Natural killer cell treated with Interleukin-12 subunit alpha and Interleukin-12 subunit beta and Interleukin-15 and Interleukin-18, amount 100 ng/mL, for 72 hours (primary cell): Measurements from ENCODE around the gene CASTOR2. TPM values are rescaled to one million over a fixed set of nuclear protein-coding genes. Genes with fewer than 3 reads are reported as not detected.

Source experiments
- ATAC-seq, 2 donors: fragments of 150-1000 bp; cut with Tn5 transposase in 1 of 2; sonication (Bioruptor Pico), chemical (Tn5 transposase) in 1 of 2; 2 replicates each; pipeline ENCODE4 v1.10.0; 2021
- DNase-seq: peaks from one replicate; pipeline ENCODE4 v3.0.0; 2022; ENCODE audit warnings: low spot score
- H3K27ac Mint-ChIP-seq, 2 donors: 1 replicate in 1 of 2; 2 replicates in 1 of 2; pipeline ENCODE4 v1.8.0; 2022; ENCODE audit warnings: mixed read lengths in 2 of 2, mild to moderate bottlenecking in 1 of 2, moderate library complexity in 1 of 2
- H3K27me3 Mint-ChIP-seq, 2 donors: 1 replicate in 1 of 2; 2 replicates in 1 of 2; pipeline ENCODE4 v1.8.0; 2022; ENCODE audit warnings: mixed read lengths in 2 of 2
- H3K36me3 Mint-ChIP-seq: one replicate; pipeline ENCODE4 v1.8.0; 2022; ENCODE audit warnings: mixed read lengths
- H3K4me1 Mint-ChIP-seq, 2 donors: 1 replicate in 1 of 2; 2 replicates in 1 of 2; pipeline ENCODE4 v1.8.0; 2022; ENCODE audit warnings: low read depth in 2 of 2, mixed read lengths in 2 of 2, mild to moderate bottlenecking in 1 of 2
- H3K4me3 Mint-ChIP-seq: one replicate; pipeline ENCODE4 v1.8.0; 2022; ENCODE audit warnings: mixed read lengths
- H3K9me3 Mint-ChIP-seq: 2 replicates; pipeline ENCODE4 v1.8.0; 2022; ENCODE audit warnings: mixed read lengths
- total RNA-seq, 2 donors: library from RNA; stranded (reverse); gene quantifications; one replicate each; pipeline ENCODE4 v1.2.3, GENCODE V29; 2022

Gene CASTOR2
- total RNA-seq, 2 donors from 2014 or later = 4.5 to 8.4 TPM

- Mint-ChIP-seq H3K9me3 (no peaks in the 10 kb centered on the region), H3K36me3 (no peaks in the 10 kb centered on the region), H3K27ac (no peak overlapping the region), H3K27me3 (no peaks in the 10 kb centered on the region), H3K4me1 (no peaks in the 10 kb centered on the region), H3K4me3 (no peak overlapping the region)
- no peak for ATAC-seq
- no peak for DNase-seq
These were observed 55.3 kb downstream of the CASTOR2 start for GRCh38 chr7:75019800-75020199.

DNA sequence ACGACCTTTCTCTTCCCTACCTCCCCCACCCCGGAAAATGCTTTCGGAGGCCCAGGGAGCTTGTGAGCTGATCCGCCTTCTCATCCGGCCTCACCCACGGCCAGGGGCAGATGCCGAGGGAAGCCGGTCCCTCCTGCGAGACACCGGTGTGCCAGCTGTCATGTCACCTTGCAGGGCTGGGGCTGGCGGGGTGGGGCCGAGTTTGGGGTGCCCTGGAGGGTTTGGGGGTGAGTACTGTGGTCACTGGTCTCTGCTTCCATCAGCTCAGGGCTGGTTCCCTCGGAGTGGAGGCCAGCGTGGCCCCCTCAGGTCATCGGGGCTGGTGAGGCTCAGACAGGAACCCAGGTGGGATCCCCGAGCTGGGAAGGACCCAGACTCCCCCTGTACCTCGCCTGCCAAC lies 60.4 kb downstream of the CASTOR2 start:
- Mint-ChIP-seq H3K4me3 (no peak overlapping the region), H3K9me3 (no peaks in the 10 kb centered on the region), H3K36me3 (no peaks in the 10 kb centered on the region), H3K27me3 (no peaks in the 10 kb centered on the region), H3K4me1 (no peaks in the 10 kb centered on the region), H3K27ac (no peak overlapping the region)
- DNase-seq (no peak), ATAC-seq (peak in 1 of 2 donors; percentile 20)

- no peak overlapping the region for H3K4me3 Mint-ChIP-seq
- ATAC-seq = no peak
- H3K36me3 Mint-ChIP-seq = no peaks in the 10 kb centered on the region
- H3K27ac Mint-ChIP-seq = no peak overlapping the region
- H3K27me3 Mint-ChIP-seq = no peaks in the 10 kb centered on the region
- peaks cover 0 to 3% of the 10 kb centered on the region in 2 donors for H3K4me1 Mint-ChIP-seq
- DNase-seq = no peak
- no peaks in the 10 kb centered on the region for H3K9me3 Mint-ChIP-seq
These were observed 63.8 kb downstream of the CASTOR2 start for GRCh38 chr7:75028299-75028698.

GRCh38 chr7:75033064-75033463 lies 68.6 kb downstream of the CASTOR2 start:
- no peak for DNase-seq
- no peaks in the 10 kb centered on the region for H3K36me3 Mint-ChIP-seq
- H3K9me3 Mint-ChIP-seq = no peaks in the 10 kb centered on the region
- no peak overlapping the region for H3K4me3 Mint-ChIP-seq
- H3K27ac Mint-ChIP-seq = no peak overlapping the region
- no peak for ATAC-seq
- H3K27me3 Mint-ChIP-seq = no peaks in the 10 kb centered on the region
- H3K4me1 Mint-ChIP-seq = peaks cover 0 to 3% of the 10 kb centered on the region in 2 donors

- Mint-ChIP-seq H3K36me3 (no peaks in the 10 kb centered on the region), H3K4me1 (peaks cover 0 to 3% of the 10 kb centered on the region in 2 donors), H3K4me3 (no peak overlapping the region), H3K27me3 (no peaks in the 10 kb centered on the region), H3K9me3 (no peaks in the 10 kb centered on the region), H3K27ac (no peak overlapping the region)
- DNase-seq (no peak), ATAC-seq (no peak)
These were observed 69.3 kb downstream of the CASTOR2 start for GRCh38 chr7:75033826-75034225.

- ATAC-seq (no peak), DNase-seq (no peak)
- Mint-ChIP-seq H3K27me3 (no peaks in the 10 kb centered on the region), H3K36me3 (no peaks in the 10 kb centered on the region), H3K9me3 (no peaks in the 10 kb centered on the region), H3K4me3 (no peak overlapping the region), H3K4me1 (peaks cover 0 to 3% of the 10 kb centered on the region in 2 donors), H3K27ac (no peak overlapping the region)
These were observed 74.0 kb downstream of the CASTOR2 start for GRCh38 chr7:75038508-75038907.

DNA sequence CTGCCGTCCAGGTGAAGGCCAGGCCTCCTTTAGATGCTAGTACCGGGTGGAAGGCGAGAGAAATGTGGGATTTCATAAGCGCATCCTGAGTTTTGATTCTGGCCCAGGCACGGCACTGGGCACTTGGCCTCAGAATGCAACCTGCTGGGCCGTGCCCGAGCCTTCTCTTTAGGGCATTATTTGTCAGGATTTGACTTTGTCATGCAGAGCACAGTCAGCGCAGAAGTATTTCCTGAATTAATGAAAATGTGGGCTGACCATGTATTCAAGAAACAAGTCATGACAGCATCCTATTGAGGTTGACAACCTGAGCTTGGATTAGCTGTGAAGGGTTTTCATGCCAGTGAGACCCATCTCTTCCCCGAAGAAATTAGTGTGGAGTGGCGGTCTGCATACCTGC lies 74.7 kb downstream of the CASTOR2 start:
- no peak for ATAC-seq
- DNase-seq = no peak
- no peaks in the 10 kb centered on the region for H3K27me3 Mint-ChIP-seq
- no peaks in the 10 kb centered on the region for H3K9me3 Mint-ChIP-seq
- peaks cover 0 to 3% of the 10 kb centered on the region in 2 donors for H3K4me1 Mint-ChIP-seq
- no peak overlapping the region for H3K4me3 Mint-ChIP-seq
- H3K27ac Mint-ChIP-seq = no peak overlapping the region
- no peaks in the 10 kb centered on the region for H3K36me3 Mint-ChIP-seq

DNA sequence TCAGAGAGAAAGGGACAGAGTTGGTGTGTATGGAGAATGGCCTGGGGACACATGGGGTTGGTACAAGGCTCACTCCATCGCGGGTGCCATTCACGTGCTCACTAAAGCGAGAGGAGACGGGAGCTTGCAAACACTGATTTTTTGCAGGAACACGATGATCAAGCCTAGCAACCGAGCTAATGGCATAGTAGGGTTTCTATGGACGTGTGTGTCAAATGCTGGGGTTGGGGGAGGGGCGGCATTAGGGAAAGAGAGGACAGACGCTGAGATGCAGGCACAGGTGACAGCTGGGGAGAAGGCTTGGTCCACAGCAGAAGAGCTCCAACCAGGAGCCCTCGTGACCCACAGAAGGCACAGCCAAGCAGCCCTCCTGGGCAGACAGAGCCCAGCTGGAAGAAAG lies 75.2 kb downstream of the CASTOR2 start:
- H3K9me3 Mint-ChIP-seq = no peaks in the 10 kb centered on the region
- ATAC-seq (no peak), DNase-seq (no peak)
- peaks cover 0 to 3% of the 10 kb centered on the region in 2 donors for H3K4me1 Mint-ChIP-seq
- H3K27ac Mint-ChIP-seq = no peak overlapping the region
- H3K36me3 Mint-ChIP-seq = no peaks in the 10 kb centered on the region
- no peaks in the 10 kb centered on the region for H3K27me3 Mint-ChIP-seq
- no peak overlapping the region for H3K4me3 Mint-ChIP-seq

DNA sequence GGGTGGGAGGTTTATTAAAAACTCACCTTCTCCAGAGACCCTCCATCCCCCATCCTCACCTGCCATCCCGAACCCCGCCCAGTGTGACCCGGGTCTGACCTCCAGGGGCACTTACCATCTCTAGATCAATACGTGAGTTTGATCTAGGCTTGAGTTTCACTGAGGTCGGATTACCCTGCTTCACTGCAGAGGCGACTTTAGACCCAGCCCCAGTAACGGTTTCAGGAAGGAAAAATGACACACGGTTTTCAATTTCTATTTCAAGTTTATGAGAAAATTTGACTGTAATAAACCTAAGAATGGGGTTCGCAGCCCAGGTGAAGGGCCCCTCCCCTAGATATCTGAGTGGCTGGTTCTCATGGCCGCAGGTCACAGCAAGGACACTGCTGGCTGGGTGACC lies 76.0 kb downstream of the CASTOR2 start:
- no peaks in the 10 kb centered on the region for H3K9me3 Mint-ChIP-seq
- no peak overlapping the region for H3K27ac Mint-ChIP-seq
- ATAC-seq (no peak), DNase-seq (no peak)
- H3K27me3 Mint-ChIP-seq = no peaks in the 10 kb centered on the region
- H3K4me3 Mint-ChIP-seq = no peak overlapping the region
- peaks cover 0 to 3% of the 10 kb centered on the region in 2 donors for H3K4me1 Mint-ChIP-seq
- no peaks in the 10 kb centered on the region for H3K36me3 Mint-ChIP-seq

DNA sequence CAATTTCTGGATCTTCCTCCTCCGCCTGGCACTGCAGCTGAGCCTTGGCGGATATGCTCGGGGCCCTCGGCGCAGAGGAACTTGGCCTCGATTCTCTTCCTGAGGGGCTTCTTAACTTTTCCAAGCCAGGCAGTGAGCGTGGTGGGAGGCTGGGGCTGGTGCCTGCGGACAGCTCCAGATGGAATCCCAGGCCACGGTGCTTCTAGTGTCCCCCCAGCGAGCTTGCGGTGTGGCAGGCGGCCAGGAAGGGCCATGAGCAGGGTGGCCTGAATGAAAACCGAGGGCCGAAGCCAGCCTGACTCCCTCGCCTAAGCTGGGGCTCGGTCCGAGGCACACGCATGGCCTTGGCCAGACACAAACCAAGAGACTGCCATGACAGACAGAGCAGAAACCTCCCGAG lies 77.8 kb downstream of the CASTOR2 start:
- Mint-ChIP-seq H3K36me3 (no peaks in the 10 kb centered on the region), H3K9me3 (no peaks in the 10 kb centered on the region), H3K27me3 (no peaks in the 10 kb centered on the region), H3K4me3 (no peak overlapping the region), H3K27ac (no peak overlapping the region), H3K4me1 (peaks cover 0 to 3% of the 10 kb centered on the region in 2 donors)
- ATAC-seq (no peak), DNase-seq (no peak)

GRCh38 chr7:75042831-75043703 lies 78.6 kb downstream of the CASTOR2 start:
- no peak for DNase-seq
- Mint-ChIP-seq H3K27ac (no peak overlapping the region), H3K27me3 (no peaks in the 10 kb centered on the region), H3K4me1 (peaks cover 0 to 3% of the 10 kb centered on the region in 2 donors), H3K9me3 (no peaks in the 10 kb centered on the region), H3K36me3 (no peaks in the 10 kb centered on the region), H3K4me3 (no peak overlapping the region)
- ATAC-seq = peak in 1 of 2 donors; percentile 39

DNA sequence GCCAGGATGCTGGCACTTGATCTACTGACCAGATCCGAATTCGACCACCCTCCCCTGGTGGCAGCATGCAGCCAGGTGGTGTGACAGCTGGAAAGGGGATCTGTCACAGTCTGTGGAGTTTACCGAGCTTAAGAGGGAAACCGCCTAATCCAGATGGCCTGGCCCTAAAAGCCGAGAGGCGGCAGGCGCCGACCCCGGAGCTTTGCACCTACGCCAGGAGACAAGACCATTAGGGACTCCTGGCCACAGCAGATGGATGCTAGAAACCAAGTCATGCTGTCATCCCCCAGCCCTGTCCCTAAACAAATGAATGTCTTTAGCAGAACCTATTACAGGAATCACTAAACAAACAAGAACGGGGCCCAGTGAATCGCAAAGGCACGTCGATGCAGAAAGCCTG lies 81.4 kb downstream of the CASTOR2 start:
- Mint-ChIP-seq H3K9me3 (no peaks in the 10 kb centered on the region), H3K4me3 (no peak overlapping the region), H3K36me3 (no peaks in the 10 kb centered on the region), H3K27me3 (no peaks in the 10 kb centered on the region), H3K27ac (no peak overlapping the region), H3K4me1 (no peaks in the 10 kb centered on the region)
- no peak for ATAC-seq
- no peak for DNase-seq

DNA sequence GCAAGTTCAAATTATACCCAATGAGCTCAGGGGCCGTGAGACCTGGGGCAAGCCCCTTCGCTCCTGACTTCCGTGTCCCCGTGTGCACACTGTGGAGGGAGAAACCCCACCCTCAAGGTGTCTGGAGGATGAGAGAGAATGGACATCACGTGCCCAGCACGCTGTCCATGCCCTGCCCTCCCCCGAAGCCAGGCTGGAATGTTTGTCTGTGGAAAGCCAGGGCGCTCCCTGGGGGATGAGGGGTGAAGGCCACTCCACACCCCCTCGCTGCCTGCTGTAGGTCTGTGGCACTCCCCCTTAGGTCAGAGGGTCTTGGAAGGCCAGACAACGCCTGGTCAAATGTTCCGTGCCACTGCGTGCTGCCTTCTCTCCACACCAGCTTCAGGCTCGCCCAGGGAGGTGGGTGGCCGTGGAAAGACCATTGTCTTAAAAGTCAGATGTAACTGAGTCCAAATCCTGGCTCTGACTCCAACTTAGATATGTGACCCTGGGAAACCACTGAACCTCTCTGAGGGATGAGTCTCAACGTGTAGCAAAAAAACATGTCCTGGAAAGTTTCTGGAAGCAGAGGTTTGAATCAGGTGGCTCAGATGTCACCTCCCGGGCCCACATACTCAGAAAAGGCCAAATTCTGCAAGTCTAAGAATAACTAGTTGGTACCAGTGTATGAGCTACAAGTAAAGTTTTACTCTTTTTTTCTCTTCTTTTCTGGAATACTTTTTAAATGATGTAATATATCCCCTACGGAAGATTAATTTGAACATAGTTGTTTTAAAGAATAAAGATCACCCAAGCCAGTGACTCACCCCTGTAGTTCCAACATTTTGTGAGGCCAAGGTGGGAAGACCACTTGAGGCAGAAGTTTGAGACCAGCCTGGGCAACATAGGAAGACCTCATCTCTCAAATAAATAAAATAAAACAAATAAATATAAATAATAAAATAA lies 84.2 kb downstream of the CASTOR2 start:
- Mint-ChIP-seq H3K27ac (no peak overlapping the region), H3K4me3 (no peak overlapping the region), H3K27me3 (no peaks in the 10 kb centered on the region), H3K9me3 (no peaks in the 10 kb centered on the region), H3K36me3 (no peaks in the 10 kb centered on the region), H3K4me1 (no peaks in the 10 kb centered on the region)
- ATAC-seq (no peak), DNase-seq (no peak)

- H3K27ac Mint-ChIP-seq = no peak overlapping the region
- no peaks in the 10 kb centered on the region for H3K27me3 Mint-ChIP-seq
- no peaks in the 10 kb centered on the region for H3K4me1 Mint-ChIP-seq
- H3K4me3 Mint-ChIP-seq = no peak overlapping the region
- H3K9me3 Mint-ChIP-seq = no peaks in the 10 kb centered on the region
- H3K36me3 Mint-ChIP-seq = no peaks in the 10 kb centered on the region
- no peak for ATAC-seq
- no peak for DNase-seq
These were observed 85.3 kb downstream of the CASTOR2 start for GRCh38 chr7:75049817-75050216.
